ENCODE measurements around the gene VPS13A.

GRCh38 chr9:77158772-77159513 is 18.4 kb upstream of the VPS13A start:
- no peak for TF ChIP-seq ETV6 (conservative IDR thresholded peaks at IDR 0.05 in 1 of 2, IDR thresholded peaks at IDR 0.05 in 1 of 2; ENCODE audit: borderline replicate concordance in 1 of 2, low read depth in 1 of 2)
- TF ChIP-seq NRF1 (conservative IDR thresholded peaks at IDR 0.05; ENCODE audit: low read depth, low read length): no peak
- no peak for TF ChIP-seq ELK1 (IDR thresholded peaks at IDR 0.05; ENCODE audit: low read depth, low read length)
- no peak for TF ChIP-seq HSF1 (IDR thresholded peaks at IDR 0.05; ENCODE audit: low read depth, low read length)
- TF ChIP-seq RAD51 (IDR thresholded peaks at IDR 0.05): no peak
